Fibroblast of skin of scalp (primary cell): ENCODE results near the gene DAGLA.

Experiments
- DNase-seq: peaks from one replicate; pipeline ENCODE4 v3.0.0-alpha.2; 2013

The DAGLA gene

GRCh38 chr11:61711498-61711897 lies 31.3 kb downstream of the DAGLA start:
- DNase-seq: no peak

GRCh38 chr11:61712314-61712713 lies 32.1 kb downstream of the DAGLA start:
- no peak for DNase-seq

DNA sequence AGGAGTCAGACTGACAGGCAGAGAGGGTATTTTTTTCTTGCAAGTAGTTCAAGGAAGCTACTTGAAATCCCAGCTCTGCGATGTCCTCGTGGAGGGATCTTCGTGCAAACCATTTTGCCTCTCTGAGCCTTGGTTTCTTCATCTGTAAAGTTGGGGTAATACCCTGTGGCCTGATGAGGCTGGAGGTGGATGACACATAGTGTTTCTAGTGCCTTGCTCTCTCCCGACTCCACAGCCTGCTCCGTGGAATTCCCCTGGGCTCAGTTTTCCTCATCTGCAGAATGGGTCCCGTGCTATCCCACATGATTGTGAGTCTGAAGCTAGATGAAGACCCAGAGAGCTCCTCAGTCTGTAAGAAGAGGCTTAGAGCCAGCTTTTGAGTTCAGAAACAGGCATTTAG lies 32.7 kb downstream of the DAGLA start:
- no peak for DNase-seq

DNA sequence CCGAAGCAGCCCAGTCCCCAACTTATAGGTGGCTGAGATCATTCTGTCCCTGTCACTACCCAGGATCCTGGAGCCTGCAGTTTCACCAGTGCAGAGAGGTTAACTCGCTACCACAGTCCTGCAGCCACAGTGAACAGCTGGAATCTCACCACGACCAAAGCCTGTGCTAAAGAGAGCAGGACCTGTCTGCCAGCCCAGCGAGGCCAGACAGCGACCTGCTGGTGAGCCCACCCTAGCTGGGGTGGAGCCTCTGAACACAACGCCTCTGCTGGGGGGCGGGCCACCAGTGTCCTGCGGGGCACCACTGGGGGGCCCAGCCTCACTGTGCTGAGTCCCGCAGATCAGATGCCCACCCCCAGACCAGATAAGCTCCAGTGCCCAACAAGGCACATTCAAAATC lies 33.3 kb downstream of the DAGLA start:
- no peak for DNase-seq

DNA sequence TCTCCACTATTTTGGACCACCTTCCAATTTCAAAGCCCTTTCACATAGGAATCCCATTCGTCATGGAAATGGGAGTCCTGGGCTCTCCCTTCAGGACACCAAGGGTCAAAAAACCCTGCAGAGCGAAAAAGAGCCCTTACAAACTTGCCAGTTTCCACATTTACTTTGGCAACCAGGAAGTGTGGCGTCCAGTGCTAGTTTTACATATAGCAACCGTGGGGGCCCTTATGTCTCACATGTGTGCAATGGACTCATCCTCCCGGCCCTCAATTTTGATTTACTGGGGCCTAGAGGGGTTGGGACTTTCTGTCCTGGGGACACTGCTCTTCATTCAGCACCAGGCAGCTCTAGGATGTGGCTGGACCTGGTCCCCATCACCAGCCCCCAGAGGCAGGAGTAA lies 33.7 kb downstream of the DAGLA start:
- DNase-seq: no peak

GRCh38 chr11:61714316-61714715 lies 34.1 kb downstream of the DAGLA start:
- DNase-seq: no peak

GRCh38 chr11:61714916-61715315 lies 34.7 kb downstream of the DAGLA start:
- no peak for DNase-seq

GRCh38 chr11:61715867-61716266 lies 35.7 kb downstream of the DAGLA start:
- no peak for DNase-seq

GRCh38 chr11:61716478-61717285 lies 36.5 kb downstream of the DAGLA start:
- no peak for DNase-seq

GRCh38 chr11:61717286-61718033 lies 37.3 kb downstream of the DAGLA start:
- no peak for DNase-seq

- peak; percentile 10 for DNase-seq
Measured at GRCh38 chr11:61718046-61718531, 37.9 kb downstream of the DAGLA start.

- peak; percentile 84 for DNase-seq
Measured at GRCh38 chr11:61718621-61719302, 38.6 kb downstream of the DAGLA start.

- no peak for DNase-seq
Measured at GRCh38 chr11:61719978-61720377, 39.8 kb downstream of the DAGLA start.

- DNase-seq: no peak
Measured at GRCh38 chr11:61720597-61720996, 40.4 kb downstream of the DAGLA start.

DNA sequence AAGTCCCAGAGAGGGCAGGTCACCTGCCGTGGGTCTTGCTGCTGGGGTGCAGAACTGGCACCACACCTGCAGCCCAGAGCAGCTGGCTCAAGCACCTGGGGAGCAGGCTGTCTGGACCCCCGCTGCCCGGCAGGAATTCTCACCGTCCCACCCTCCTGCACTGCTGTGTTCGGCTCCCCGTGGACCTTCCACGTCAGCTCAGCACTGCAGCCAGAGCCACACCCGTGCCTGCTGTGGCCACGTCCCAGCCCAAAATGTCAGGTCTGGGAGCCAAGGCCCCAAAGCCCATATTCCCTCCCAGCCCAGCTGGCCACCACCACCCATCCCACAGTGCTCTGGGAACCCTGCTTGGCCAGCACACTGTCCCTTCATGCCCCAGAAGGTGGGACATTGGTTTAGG lies 44.2 kb downstream of the DAGLA start:
- DNase-seq: no peak

- DNase-seq: no peak
Measured at GRCh38 chr11:61725781-61726231, 45.6 kb downstream of the DAGLA start.

DNA sequence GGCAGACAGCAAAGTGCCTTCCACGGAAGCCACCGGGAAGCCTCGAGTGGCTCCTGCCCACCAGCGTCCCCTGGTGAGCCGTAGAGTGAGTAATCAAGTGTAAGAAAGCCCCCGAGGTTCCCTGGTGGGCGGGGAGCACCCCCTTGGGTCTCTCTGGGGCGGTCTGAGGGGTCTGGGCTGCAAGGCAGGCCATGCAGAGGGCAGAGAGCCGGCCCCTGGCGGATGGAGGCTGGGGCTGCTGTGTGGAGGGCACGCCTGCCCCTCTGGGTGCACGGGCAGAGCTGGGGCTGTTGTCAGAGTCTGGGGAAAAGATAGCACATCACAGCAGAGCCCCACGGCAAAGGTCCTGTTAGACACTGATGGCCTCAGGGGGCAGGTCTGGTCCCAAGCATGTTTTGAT lies 46.6 kb downstream of the DAGLA start:
- no peak for DNase-seq

GRCh38 chr11:61727401-61727811 lies 47.2 kb downstream of the DAGLA start:
- no peak for DNase-seq

- no peak for DNase-seq
Measured at GRCh38 chr11:61728066-61728939, 48.1 kb downstream of the DAGLA start.

DNA sequence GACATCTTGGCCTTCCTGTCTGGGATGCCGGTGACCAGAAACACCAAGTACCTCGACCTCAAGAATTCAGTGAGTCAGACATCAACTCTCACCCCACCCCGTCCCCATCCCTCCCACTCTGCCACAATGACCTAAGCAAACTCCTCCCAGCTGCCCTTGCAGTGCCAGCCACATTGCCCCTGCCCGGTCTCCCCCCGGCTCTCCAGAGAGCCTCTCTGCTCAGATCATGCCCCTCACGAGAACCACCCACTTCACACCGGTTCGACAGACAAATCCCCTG lies 48.7 kb downstream of the DAGLA start:
- no peak for DNase-seq

DNA sequence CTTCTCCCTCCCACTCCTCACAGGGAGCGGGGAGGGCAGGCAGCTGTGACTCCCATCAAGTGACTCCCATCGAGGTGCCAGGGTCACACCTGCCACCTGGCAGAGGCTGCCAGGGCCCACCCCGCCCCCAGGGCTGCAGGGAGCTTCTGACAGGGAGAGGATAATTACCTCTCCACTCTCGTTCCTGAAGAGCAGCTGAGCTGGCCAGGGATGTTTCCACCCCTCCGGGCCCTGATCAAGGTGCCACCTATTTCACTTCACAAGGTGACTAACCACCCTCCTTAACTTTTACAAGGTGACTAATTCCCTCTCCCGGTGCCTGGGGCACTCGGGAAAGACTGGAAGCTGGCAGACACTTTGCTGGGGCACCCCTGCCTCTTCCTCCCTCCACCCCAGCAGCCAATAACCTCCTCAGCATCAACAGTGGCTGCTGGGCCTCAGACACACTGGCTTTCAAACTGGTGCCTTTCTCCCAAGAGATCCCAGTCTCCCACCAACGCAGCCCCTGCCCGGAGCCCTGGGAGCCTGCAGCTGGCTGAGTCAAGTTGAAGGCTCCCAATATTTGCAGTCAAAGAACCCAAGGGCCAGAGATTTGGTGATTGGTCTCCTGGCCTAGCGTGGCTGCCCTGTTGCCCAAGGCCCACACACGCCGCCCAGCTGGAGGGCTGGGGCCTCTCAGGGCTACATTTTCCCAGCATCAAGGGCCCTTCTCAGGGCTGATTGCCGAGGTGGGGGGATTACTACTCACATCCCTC lies 50.2 kb downstream of the DAGLA start:
- DNase-seq: no peak
